Stimulated activated naive CD8-positive, alpha-beta T cell treated with anti-CD3 and anti-CD28 coated beads, Interleukin-15, amount 100 ng/mL, for 72 hours (primary cell): ENCODE measurements around the gene SPDYE4.

ENCODE experiments used
- ATAC-seq: fragments of 150-1000 bp; cut with Tn5 transposase; 2 replicates; pipeline ENCODE4 v1.10.0; 2021; ENCODE audit warnings: mild to moderate bottlenecking, moderate library complexity
- DNase-seq, 2 donors: peaks; one replicate each; pipeline ENCODE4 v3.0.0; 2021 to 2022
- H3K27ac Mint-ChIP-seq, 2 donors: one replicate each; pipeline ENCODE4 v1.8.0; 2022; ENCODE audit warnings: mild to moderate bottlenecking in 2 of 2, mixed read lengths in 2 of 2, moderate library complexity in 2 of 2
- H3K27me3 Mint-ChIP-seq: one replicate; pipeline ENCODE4 v1.8.0; 2022; ENCODE audit warnings: mixed read lengths
- H3K4me1 Mint-ChIP-seq: one replicate; pipeline ENCODE4 v1.8.0; 2022; ENCODE audit warnings: mild to moderate bottlenecking, mixed read lengths
- H3K4me3 Mint-ChIP-seq, 2 donors: one replicate each; pipeline ENCODE4 v1.8.0; 2022; ENCODE audit warnings: mild to moderate bottlenecking in 2 of 2, mixed read lengths in 2 of 2, moderate library complexity in 1 of 2
- H3K9me3 Mint-ChIP-seq, 2 donors: one replicate each; pipeline ENCODE4 v1.8.0; 2022; ENCODE audit warnings: mixed read lengths in 2 of 2

The SPDYE4 gene

DNA sequence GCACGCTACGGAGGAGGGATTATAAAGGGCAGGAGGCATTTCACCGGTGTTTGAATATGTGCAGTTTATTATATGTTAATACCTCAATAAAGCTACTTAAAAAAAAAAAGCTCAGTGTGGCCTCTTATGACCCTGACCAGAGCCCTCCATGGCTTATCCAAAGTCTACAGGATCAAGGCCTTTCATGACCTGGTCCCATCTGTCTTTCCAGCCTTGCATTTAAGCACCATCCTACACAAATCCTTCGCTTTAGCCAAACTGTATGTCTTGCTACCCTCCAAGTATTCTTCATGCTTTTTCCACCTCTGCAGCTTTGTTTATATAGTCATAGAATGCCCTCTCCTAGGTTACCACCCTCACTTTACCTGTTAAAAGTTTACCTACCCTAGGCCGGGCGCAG, 34.3 kb upstream of the SPDYE4 start:
- peaks cover 0 to 21% of the 10 kb centered on the region in 2 donors for H3K9me3 Mint-ChIP-seq
- no peaks in the 10 kb centered on the region for H3K4me1 Mint-ChIP-seq
- peaks cover 11% of the 10 kb centered on the region for H3K27me3 Mint-ChIP-seq
- no peak overlapping the region for H3K4me3 Mint-ChIP-seq
- ATAC-seq (no peak), DNase-seq (no peak)
- H3K27ac Mint-ChIP-seq, result no peak overlapping the region

- peaks cover 0 to 21% of the 10 kb centered on the region in 2 donors for H3K9me3 Mint-ChIP-seq
- peaks cover 11% of the 10 kb centered on the region for H3K27me3 Mint-ChIP-seq
- H3K27ac Mint-ChIP-seq, result no peak overlapping the region
- H3K4me1 Mint-ChIP-seq, result no peaks in the 10 kb centered on the region
- ATAC-seq (peak; percentile 72), DNase-seq (peak in 1 of 2 donors; percentile 31)
- no peak overlapping the region for H3K4me3 Mint-ChIP-seq
Measured at GRCh38 chr17:8791910-8792270, 33.5 kb upstream of the SPDYE4 start.

DNA sequence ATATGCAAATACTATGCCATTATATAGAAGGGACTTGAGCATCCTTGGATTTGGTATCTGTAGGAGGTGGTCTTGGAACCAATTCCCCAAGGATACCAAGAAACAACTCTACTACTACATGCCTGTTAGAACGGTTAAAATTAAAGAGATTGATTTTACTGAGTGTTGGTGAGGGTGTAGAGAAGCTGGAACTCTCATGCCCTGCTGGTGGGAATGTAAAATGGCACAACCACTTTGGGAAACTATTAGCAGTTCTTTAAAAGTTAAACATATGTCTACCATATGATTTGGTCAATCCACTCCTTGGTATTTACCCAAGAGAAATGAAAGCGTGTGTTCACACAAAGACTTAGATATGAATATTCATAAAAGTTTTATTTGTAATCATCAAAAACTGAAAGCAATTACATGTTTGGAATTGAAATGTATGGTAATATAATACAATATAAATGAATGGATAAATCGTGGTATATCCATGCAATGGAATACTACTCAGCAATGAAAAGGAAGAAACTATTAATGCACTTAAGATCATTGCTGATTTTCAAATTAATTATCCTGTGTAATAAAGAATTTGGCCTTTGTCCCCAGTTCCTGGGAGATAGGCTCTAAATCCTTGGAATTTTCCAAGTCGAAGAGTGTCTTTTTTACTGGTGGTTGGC, 33.0 kb upstream of the SPDYE4 start:
- Mint-ChIP-seq H3K9me3 (peaks cover 0 to 21% of the 10 kb centered on the region in 2 donors), H3K27me3 (peaks cover 11% of the 10 kb centered on the region), H3K4me1 (no peaks in the 10 kb centered on the region), H3K27ac (no peak overlapping the region), H3K4me3 (no peak overlapping the region)
- DNase-seq (no peak), ATAC-seq (no peak)

DNA sequence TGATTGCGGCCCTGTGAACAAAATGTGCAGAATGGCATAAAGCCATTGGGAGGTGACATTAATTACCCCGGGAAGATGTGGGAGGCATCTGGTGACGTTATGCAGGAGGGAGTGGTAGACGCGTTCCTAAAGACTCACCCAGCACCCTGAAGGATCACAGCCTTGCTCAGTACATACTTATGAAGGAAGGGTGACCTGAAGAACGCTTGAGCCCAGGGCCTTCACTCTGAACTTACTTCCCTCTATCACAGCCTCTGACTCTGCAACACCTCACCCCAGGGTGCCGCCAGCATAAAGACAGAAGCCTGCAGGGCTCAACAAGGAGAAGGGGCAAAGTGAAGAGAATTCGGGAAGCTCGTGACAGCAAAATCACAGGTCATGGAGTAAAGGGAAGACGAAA, 31.4 kb upstream of the SPDYE4 start:
- H3K27ac Mint-ChIP-seq, result peak overlapping the region in 1 of 2 donors; percentile 30
- H3K4me3 Mint-ChIP-seq, result no peak overlapping the region
- peaks cover 6% of the 10 kb centered on the region for H3K4me1 Mint-ChIP-seq
- peaks cover 11% of the 10 kb centered on the region for H3K27me3 Mint-ChIP-seq
- DNase-seq, result no peak
- ATAC-seq, result no peak
- H3K9me3 Mint-ChIP-seq, result peaks cover 0 to 21% of the 10 kb centered on the region in 2 donors

DNA sequence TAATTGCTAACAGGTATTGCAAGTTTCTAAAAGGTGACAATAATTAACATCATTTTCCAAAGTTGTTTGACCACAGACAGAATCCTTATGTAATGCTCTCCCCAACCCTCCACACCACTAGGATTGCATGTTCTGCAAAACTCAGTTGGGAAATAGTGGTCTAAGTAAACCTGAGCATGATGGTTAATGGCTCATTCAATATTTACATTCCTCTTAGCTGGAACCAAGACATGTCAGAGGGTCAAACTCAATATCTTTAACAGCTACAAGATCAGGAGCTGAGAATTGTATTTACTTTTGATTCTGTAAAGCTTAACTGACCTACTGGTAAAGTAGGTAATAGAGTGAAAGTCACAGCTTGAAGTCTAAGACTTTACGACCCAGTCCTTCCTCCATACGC, 30.7 kb upstream of the SPDYE4 start:
- no peak for ATAC-seq
- Mint-ChIP-seq H3K4me3 (no peak overlapping the region), H3K4me1 (peaks cover 6% of the 10 kb centered on the region), H3K27me3 (peaks cover 11% of the 10 kb centered on the region), H3K9me3 (peaks cover 0 to 21% of the 10 kb centered on the region in 2 donors), H3K27ac (no peak overlapping the region)
- DNase-seq, result no peak

GRCh38 chr17:8785547-8786413, 27.4 kb upstream of the SPDYE4 start:
- Mint-ChIP-seq H3K9me3 (no peaks in the 10 kb centered on the region), H3K27me3 (peaks cover 11% of the 10 kb centered on the region), H3K27ac (no peak overlapping the region), H3K4me1 (peaks cover 19% of the 10 kb centered on the region), H3K4me3 (no peak overlapping the region)
- DNase-seq (peak; percentile 42 to 49), ATAC-seq (no peak)

DNA sequence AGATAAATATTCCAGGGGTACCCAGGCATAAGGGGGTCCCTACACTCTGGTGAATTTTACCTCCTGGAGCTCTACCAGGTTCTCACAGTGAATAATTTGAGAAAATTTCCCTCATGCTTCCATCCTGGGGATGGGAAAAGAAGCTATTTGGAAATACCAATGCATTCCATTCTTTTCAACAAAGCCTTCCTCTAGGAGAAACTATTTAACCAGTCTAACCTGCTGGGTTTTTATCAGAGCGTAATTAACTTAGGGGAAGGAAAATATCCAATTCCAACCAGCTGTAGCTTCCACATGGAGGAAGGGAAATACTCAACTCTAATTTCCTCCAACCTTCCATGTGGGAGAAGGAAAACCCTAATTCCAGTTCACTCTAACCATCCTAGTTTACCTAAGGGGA, 23.8 kb upstream of the SPDYE4 start:
- Mint-ChIP-seq H3K27ac (no peak overlapping the region), H3K27me3 (peaks cover under 1% of the 10 kb centered on the region), H3K9me3 (peaks cover 0 to 3% of the 10 kb centered on the region in 2 donors), H3K4me1 (peaks cover 19% of the 10 kb centered on the region), H3K4me3 (no peak overlapping the region)
- DNase-seq, result no peak
- no peak for ATAC-seq

- Mint-ChIP-seq H3K27ac (no peak overlapping the region), H3K27me3 (peaks cover 5% of the 10 kb centered on the region), H3K4me3 (no peak overlapping the region), H3K9me3 (peaks cover 0 to 5% of the 10 kb centered on the region in 2 donors), H3K4me1 (peaks cover 19% of the 10 kb centered on the region)
- ATAC-seq (no peak), DNase-seq (no peak)
Measured at GRCh38 chr17:8781776-8782175, 23.4 kb upstream of the SPDYE4 start.

- Mint-ChIP-seq H3K27me3 (peaks cover 23% of the 10 kb centered on the region), H3K27ac (no peak overlapping the region), H3K9me3 (peaks cover 0 to 5% of the 10 kb centered on the region in 2 donors), H3K4me3 (no peak overlapping the region), H3K4me1 (peaks cover 11% of the 10 kb centered on the region)
- no peak for DNase-seq
- no peak for ATAC-seq
Measured at GRCh38 chr17:8776881-8777280, 18.5 kb upstream of the SPDYE4 start.

DNA sequence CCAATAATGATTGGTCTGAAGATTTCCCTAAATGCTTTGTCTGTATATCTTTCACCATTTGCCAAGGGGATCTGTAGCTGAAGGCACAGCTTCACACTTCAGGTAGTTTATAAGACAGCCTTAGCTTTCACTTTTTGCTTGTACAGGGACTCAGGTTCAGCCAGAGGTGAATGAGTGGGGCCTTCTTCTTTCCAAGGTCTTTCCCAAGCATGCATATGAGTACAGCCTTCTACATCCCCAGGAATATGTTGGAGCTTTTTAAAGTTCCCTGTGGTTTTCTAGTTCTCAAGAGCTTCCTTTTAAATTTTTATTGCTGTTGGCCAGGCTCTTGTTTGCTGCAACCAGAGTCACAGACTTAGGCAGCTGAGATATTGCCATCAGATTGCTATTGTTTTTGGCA, 17.9 kb upstream of the SPDYE4 start:
- H3K9me3 Mint-ChIP-seq, result peaks cover 0 to 5% of the 10 kb centered on the region in 2 donors
- peaks cover 23% of the 10 kb centered on the region for H3K27me3 Mint-ChIP-seq
- DNase-seq, result no peak
- H3K4me1 Mint-ChIP-seq, result peaks cover 4% of the 10 kb centered on the region
- H3K4me3 Mint-ChIP-seq, result no peak overlapping the region
- ATAC-seq, result no peak
- H3K27ac Mint-ChIP-seq, result no peak overlapping the region

GRCh38 chr17:8766731-8767130, 8.4 kb upstream of the SPDYE4 start:
- Mint-ChIP-seq H3K4me1 (no peaks in the 10 kb centered on the region), H3K27ac (no peak overlapping the region), H3K27me3 (peaks cover 18% of the 10 kb centered on the region), H3K4me3 (no peak overlapping the region), H3K9me3 (no peaks in the 10 kb centered on the region)
- ATAC-seq, result no peak
- no peak for DNase-seq

DNA sequence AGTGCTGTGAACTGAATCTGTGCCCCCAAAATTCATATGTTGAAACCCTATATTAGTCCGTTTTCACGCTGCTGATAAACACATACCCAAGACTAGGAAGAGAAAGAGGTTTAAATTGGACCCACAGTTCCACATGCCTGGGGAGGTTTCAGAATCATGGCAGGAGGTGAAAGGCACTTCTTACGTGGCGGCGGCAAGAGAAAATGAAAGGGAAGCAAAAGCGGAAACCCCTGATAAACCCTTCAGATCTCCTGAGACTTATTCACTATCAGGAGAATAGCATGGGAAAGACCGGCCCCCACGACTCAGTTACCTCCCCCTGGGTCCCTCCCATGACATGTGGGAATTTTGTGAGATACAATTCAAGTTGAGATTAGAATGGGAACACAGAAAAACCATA, 3.7 kb upstream of the SPDYE4 start:
- H3K4me1 Mint-ChIP-seq, result no peaks in the 10 kb centered on the region
- DNase-seq, result no peak
- H3K27me3 Mint-ChIP-seq, result peaks cover 25% of the 10 kb centered on the region
- H3K27ac Mint-ChIP-seq, result no peak overlapping the region
- no peak for ATAC-seq
- H3K9me3 Mint-ChIP-seq, result no peaks in the 10 kb centered on the region
- H3K4me3 Mint-ChIP-seq, result no peak overlapping the region

GRCh38 chr17:8757189-8757588, 1.2 kb downstream of the SPDYE4 start:
- DNase-seq (no peak), ATAC-seq (no peak)
- H3K27me3 Mint-ChIP-seq, result peaks cover 48% of the 10 kb centered on the region
- no peaks in the 10 kb centered on the region for H3K9me3 Mint-ChIP-seq
- H3K27ac Mint-ChIP-seq, result no peak overlapping the region
- H3K4me1 Mint-ChIP-seq, result no peaks in the 10 kb centered on the region
- H3K4me3 Mint-ChIP-seq, result no peak overlapping the region

GRCh38 chr17:8755590-8756255, 2.6 kb downstream of the SPDYE4 start:
- no peak for ATAC-seq
- no peak for DNase-seq
- Mint-ChIP-seq H3K27me3 (peaks cover 40% of the 10 kb centered on the region), H3K4me1 (no peaks in the 10 kb centered on the region), H3K27ac (peak overlapping the region in 1 of 2 donors; percentile 23), H3K4me3 (no peak overlapping the region), H3K9me3 (no peaks in the 10 kb centered on the region)

GRCh38 chr17:8754890-8755289, 3.5 kb downstream of the SPDYE4 start:
- Mint-ChIP-seq H3K9me3 (no peaks in the 10 kb centered on the region), H3K27ac (no peak overlapping the region), H3K4me1 (no peaks in the 10 kb centered on the region), H3K4me3 (no peak overlapping the region), H3K27me3 (peaks cover 37% of the 10 kb centered on the region)
- DNase-seq (no peak), ATAC-seq (no peak)

DNA sequence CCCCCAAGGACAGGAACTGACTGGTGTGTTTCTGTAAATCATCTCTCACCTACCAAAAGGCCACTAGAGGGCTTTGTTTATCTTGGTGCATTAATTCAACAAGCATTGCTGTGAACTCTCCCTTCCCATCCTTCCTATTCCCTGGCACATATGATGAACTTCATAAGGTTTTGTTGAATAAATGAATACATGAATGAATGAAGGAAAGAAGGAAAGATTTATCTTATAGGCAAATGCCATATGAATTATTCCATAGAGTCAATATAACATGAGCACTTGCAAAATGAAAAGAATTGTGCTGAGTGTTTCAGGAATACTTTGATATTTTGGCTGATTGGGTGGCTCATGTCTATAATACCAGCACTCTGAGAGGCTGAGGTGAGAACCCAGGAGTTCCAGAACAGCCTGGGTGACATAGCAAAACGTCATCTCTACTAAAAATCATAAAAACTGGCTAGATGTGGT, 4.3 kb downstream of the SPDYE4 start:
- DNase-seq (no peak), ATAC-seq (no peak)
- Mint-ChIP-seq H3K4me3 (no peak overlapping the region), H3K27me3 (peaks cover 37% of the 10 kb centered on the region), H3K27ac (no peak overlapping the region), H3K4me1 (no peaks in the 10 kb centered on the region), H3K9me3 (no peaks in the 10 kb centered on the region)
